PFSK-1 (cell line): Measurements from ENCODE around the gene SEMA3C.

Experiments
- POLR2AphosphoS5 ChIP-seq: IDR thresholded peaks from 2 replicates; pipeline ENCODE4 v1.6.1; 2012; ENCODE audit warnings: low read depth, mild to moderate bottlenecking, control low read depth, low read length, moderate library complexity
- REST ChIP-seq, 2 experiments: IDR thresholded peaks; 2 replicates each; pipeline versions ENCODE4 v1.6.1 to v1.8.0; 2011 to 2012; ENCODE audit warnings: low read depth in 2 of 2, low read length in 2 of 2, control low read depth in 1 of 2, inconsistent platforms in 1 of 2, mild to moderate bottlenecking in 1 of 2, moderate library complexity in 1 of 2; ENCODE audit not compliant: insufficient read depth in 1 of 2
- SIN3A ChIP-seq: IDR thresholded peaks from 2 replicates; pipeline ENCODE4 v1.6.1; 2012; ENCODE audit warnings: mild to moderate bottlenecking, low read length, moderate library complexity, borderline replicate concordance; ENCODE audit not compliant: insufficient read depth
- TAF1 ChIP-seq: IDR thresholded peaks from 2 replicates; pipeline ENCODE4 v1.6.1; 2012; ENCODE audit warnings: low read length, control low read depth, borderline replicate concordance; ENCODE audit not compliant: insufficient read depth

GRCh38 chr7:80896906-80897598 lies 21.8 kb downstream of the SEMA3C start:
- TF ChIP-seq POLR2AphosphoS5: no peak
- TF ChIP-seq REST (IDR thresholded peaks at IDR 0.05; ENCODE audit: insufficient read depth in 1 of 2, low read depth in 2 of 2, low read length in 2 of 2): no peak
- TF ChIP-seq TAF1: no peak
- TF ChIP-seq SIN3A: no peak
